H1 (cell line): ENCODE data around the gene KCNJ5. TPM values are rescaled to one million over a fixed set of nuclear protein-coding genes. Genes with fewer than 3 reads are reported as not detected.

ENCODE experiments used
- CTCF ChIA-PET: fragments of 300-600 bp; sonication (Branson Sonifier 250); formaldehyde crosslinking; loops from one replicate; lab custom pipeline; 2021; ENCODE audit not compliant: partially characterized antibody; lab: Charles Lee
- POLR2A ChIA-PET: fragments of 300-600 bp; sonication (Branson Sonifier 250); formaldehyde crosslinking; loops from one replicate; lab custom pipeline; 2021; ENCODE audit warnings: inconsistent platforms; ENCODE audit not compliant: partially characterized antibody; lab: Charles Lee
- DNase-seq, 2 experiments: peaks; one replicate each; pipeline versions ENCODE4 v3.0.0 to v3.0.0-alpha.2; 2010 to 2022; ENCODE audit warnings: low spot score in 2 of 2, low read depth in 1 of 2, mixed read lengths in 1 of 2
- FAIRE-seq: peaks from 2 replicates; lab custom pipeline; 2011; peaks lifted over from hg19 to GRCh38; lab: Jason Lieb, UNC
- H2AFZ ChIP-seq: 2 replicates; pipeline ENCODE4 v1.8.1; 2012; ENCODE audit warnings: low read length, inconsistent platforms
- H2AK5ac ChIP-seq: 2 replicates; pipeline ENCODE4 v1.6.1; 2013; ENCODE audit warnings: low read depth, low read length
- H2BK120ac ChIP-seq: replicated peaks from 2 replicates; pipeline ENCODE3; 2013; ENCODE audit warnings: low read depth, low read length, inconsistent platforms
- H2BK12ac ChIP-seq: 2 replicates; pipeline ENCODE4 v1.6.1; 2013; ENCODE audit warnings: low read depth, low read length
- H2BK15ac ChIP-seq: 2 replicates; pipeline ENCODE4 v1.6.1; 2013; ENCODE audit warnings: low read length
- H2BK20ac ChIP-seq: 2 replicates; pipeline ENCODE4 v1.6.1; 2013; ENCODE audit warnings: low read length
- H2BK5ac ChIP-seq: 2 replicates; pipeline ENCODE4 v1.6.1; 2013; ENCODE audit warnings: low read depth, low read length
- H3K14ac ChIP-seq: 2 replicates; pipeline ENCODE4 v1.6.1; 2013; ENCODE audit warnings: inconsistent platforms; ENCODE audit not compliant: insufficient read length
- H3K18ac ChIP-seq: 2 replicates; pipeline ENCODE4 v1.6.1; 2013; ENCODE audit warnings: low read length; ENCODE audit errors: extremely low read depth
- H3K23ac ChIP-seq: 2 replicates; pipeline ENCODE4 v1.6.1; 2013; ENCODE audit warnings: inconsistent platforms; ENCODE audit not compliant: insufficient read length
- H3K23me2 ChIP-seq: 2 replicates; pipeline ENCODE4 v1.6.1; 2013; ENCODE audit warnings: low read depth, low read length
- H3K27ac ChIP-seq: 2 replicates; pipeline ENCODE4 v1.6.1; 2011; ENCODE audit warnings: low read depth, low read length, inconsistent platforms
- H3K27me3 ChIP-seq, 4 experiments: replicated peaks in 1 of 4; 1 replicate in 1 of 4; 2 replicates in 3 of 4; pipeline versions ENCODE4 v1.6.1 to v1.8.1; 2011 to 2013; ENCODE audit warnings: low read length in 3 of 4, mild to moderate bottlenecking in 3 of 4, inconsistent platforms in 2 of 4, mixed read lengths in 2 of 4, moderate library complexity in 1 of 4; ENCODE audit not compliant: control insufficient read depth in 3 of 4, insufficient read depth in 3 of 4; ENCODE audit errors: extremely low read depth in 1 of 4
- H3K36me3 ChIP-seq, 4 experiments: 2 replicates each; pipeline versions ENCODE4 v1.6.1 to v1.8.1; 2011 to 2013; ENCODE audit warnings: mild to moderate bottlenecking in 4 of 4, low read length in 3 of 4, moderate library complexity in 2 of 4, control low read depth in 1 of 4, inconsistent platforms in 1 of 4; ENCODE audit not compliant: insufficient read depth in 4 of 4, control insufficient read depth in 2 of 4
- H3K4ac ChIP-seq: replicated peaks from 2 replicates; pipeline ENCODE3; 2013; ENCODE audit warnings: low read length, low read depth, mixed read lengths, inconsistent platforms; ENCODE audit not compliant: insufficient read length
- H3K4me1 ChIP-seq, 4 experiments: replicated peaks in 1 of 4; 1 replicate in 1 of 4; 2 replicates in 3 of 4; pipeline versions ENCODE4 v1.6.1 to v1.8.1; 2011 to 2013; ENCODE audit warnings: low read length in 3 of 4, inconsistent platforms in 2 of 4, mixed read lengths in 1 of 4; ENCODE audit not compliant: insufficient read depth in 4 of 4, control insufficient read depth in 3 of 4
- H3K4me2 ChIP-seq, 2 experiments: 2 replicates each; pipeline versions ENCODE4 v1.6.1 to v1.8.1; 2011 to 2013; ENCODE audit warnings: low read depth in 2 of 2, low read length in 2 of 2, control low read depth in 1 of 2, inconsistent platforms in 1 of 2, mild to moderate bottlenecking in 1 of 2; ENCODE audit not compliant: insufficient read depth in 1 of 2
- H3K4me3 ChIP-seq, 4 experiments: fragments of 200-600, 300-600 bp in 1 of 4; sonication (generic), shearing (Covaris generic), sonication (Bioruptor Twin) in 1 of 4; 2 replicates each; pipeline versions ENCODE4 v1.5.1 to v1.8.1; 2011 to 2016; ENCODE audit warnings: low read length in 4 of 4, low read depth in 3 of 4, control low read depth in 2 of 4, inconsistent platforms in 2 of 4, mild to moderate bottlenecking in 2 of 4, mixed read lengths in 1 of 4, moderate library complexity in 1 of 4; ENCODE audit not compliant: insufficient read depth in 2 of 4; ENCODE audit errors: extremely low read depth in 1 of 4
- H3K56ac ChIP-seq: replicated peaks from 2 replicates; pipeline ENCODE3; 2013; ENCODE audit warnings: low read depth, mild to moderate bottlenecking, mixed read lengths, low read length, inconsistent platforms; ENCODE audit not compliant: insufficient read length
- H3K79me1 ChIP-seq: 2 replicates; pipeline ENCODE4 v1.6.1; 2013; ENCODE audit warnings: low read depth, low read length, control low read depth
- H3K79me2 ChIP-seq, 2 experiments: 2 replicates each; pipeline versions ENCODE4 v1.6.1 to v1.8.1; 2012 to 2013; ENCODE audit warnings: low read length in 2 of 2, mild to moderate bottlenecking in 2 of 2, inconsistent platforms in 1 of 2; ENCODE audit not compliant: insufficient read depth in 2 of 2, control insufficient read depth in 1 of 2
- H3K9ac ChIP-seq, 4 experiments: replicated peaks in 1 of 4; 1 replicate in 1 of 4; 2 replicates in 3 of 4; pipeline versions ENCODE4 v1.6.1 to v1.8.1; 2011 to 2013; ENCODE audit warnings: low read depth in 3 of 4, low read length in 3 of 4, control low read depth in 2 of 4, mild to moderate bottlenecking in 2 of 4, moderate library complexity in 2 of 4, inconsistent platforms in 1 of 4; ENCODE audit errors: extremely low read depth in 1 of 4
- H3K9me3 ChIP-seq, 2 experiments: 2 replicates each; pipeline versions ENCODE4 v1.6.1 to v1.8.1; 2012 to 2013; ENCODE audit warnings: mild to moderate bottlenecking in 2 of 2, moderate library complexity in 2 of 2, control low read depth in 1 of 2, inconsistent platforms in 1 of 2, low read depth in 1 of 2, low read length in 1 of 2, mixed read lengths in 1 of 2; ENCODE audit not compliant: insufficient read depth in 2 of 2
- H4K20me1 ChIP-seq, 2 experiments: replicated peaks in 1 of 2; 2 replicates each; pipeline versions ENCODE3 to v1.8.1; 2011 to 2013; ENCODE audit warnings: inconsistent platforms in 2 of 2, low read length in 2 of 2, mild to moderate bottlenecking in 1 of 2; ENCODE audit not compliant: insufficient read depth in 2 of 2, control insufficient read depth in 1 of 2
- H4K5ac ChIP-seq: 2 replicates; pipeline ENCODE4 v1.6.1; 2013; ENCODE audit warnings: low read length, low read depth, mixed read lengths, inconsistent platforms; ENCODE audit not compliant: insufficient read length
- H4K8ac ChIP-seq: 2 replicates; pipeline ENCODE4 v1.8.0; 2013; ENCODE audit warnings: mild to moderate bottlenecking, moderate library complexity, low read length, inconsistent platforms; ENCODE audit not compliant: insufficient read depth; ENCODE audit errors: extremely low read depth
- H4K91ac ChIP-seq: replicated peaks from 2 replicates; pipeline ENCODE3; 2013; ENCODE audit warnings: low read length, mixed read lengths, inconsistent platforms; ENCODE audit not compliant: insufficient read length
- RNF2 ChIP-seq: fragments of 200-900, 300-1000 bp; sonication (generic); IDR thresholded peaks from 2 replicates; pipeline ENCODE4 v1.7.1; 2016; ENCODE audit warnings: borderline replicate concordance, low read depth, mild to moderate bottlenecking, antibody characterized with exemption, low read length; ENCODE audit not compliant: poor library complexity, severe bottlenecking; ENCODE audit errors: missing control alignments
- SUZ12 ChIP-seq: fragments of 200-600 bp; sonication (generic); IDR thresholded peaks from 2 replicates; pipeline ENCODE4 v1.6.1; 2012; ENCODE audit warnings: mild to moderate bottlenecking, inconsistent platforms, low read length, moderate library complexity, mixed read lengths
- WGBS, 2 experiments: shearing (Covaris generic) in 1 of 2; methylation state at CpG; one replicate each; pipeline versions ENCODE4 v1.1.6 to v1.1.7; 2013 to 2015; ENCODE audit warnings: low lambda C conversion rate in 2 of 2, mixed read lengths in 2 of 2, inconsistent platforms in 1 of 2, low coverage in 1 of 2, missing lambda C conversion rate in 1 of 2; ENCODE audit not compliant: insufficient replicate concordance in 2 of 2, insufficient coverage in 1 of 2, insufficient read length in 1 of 2; ENCODE audit errors: extremely low coverage in 1 of 2, missing lambda C conversion rate in 1 of 2; 5-methylcytosine and 5-hydroxymethylcytosine counted together
- polyA plus RNA-seq, 7 experiments: library from polyadenylated mRNA; depleted of rRNA in 3 of 7; stranded (reverse) in 5 of 7; unstranded in 2 of 7; fragments of >200 nt in 5 of 7; fragments of 200-250 nt in 2 of 7; gene quantifications; 1 replicate in 5 of 7; 2 replicates in 1 of 7; 4 replicates in 1 of 7; pipeline versions ENCODE4 v1.2.1 to v1.2.3, GENCODE V29; 2011 to 2013; ENCODE audit warnings: missing spikeins in 2 of 7, mixed read lengths in 2 of 7
- total RNA-seq: library from RNA; stranded (reverse); fragmentation: NEBNext Ultra II Directional; extraction: Animal tissue kit (Norgen Biotek cat#: 25700); gene quantifications from 2 replicates; pipeline ENCODE4 v1.2.1, GENCODE V29; 2021

Gene KCNJ5
- total and polyA plus RNA-seq, 2 of the 8 experiments (the other 6 are each of a cell fraction or from before 2014, with no cell fraction given): 0.05 TPM; not detected in 1

DNA sequence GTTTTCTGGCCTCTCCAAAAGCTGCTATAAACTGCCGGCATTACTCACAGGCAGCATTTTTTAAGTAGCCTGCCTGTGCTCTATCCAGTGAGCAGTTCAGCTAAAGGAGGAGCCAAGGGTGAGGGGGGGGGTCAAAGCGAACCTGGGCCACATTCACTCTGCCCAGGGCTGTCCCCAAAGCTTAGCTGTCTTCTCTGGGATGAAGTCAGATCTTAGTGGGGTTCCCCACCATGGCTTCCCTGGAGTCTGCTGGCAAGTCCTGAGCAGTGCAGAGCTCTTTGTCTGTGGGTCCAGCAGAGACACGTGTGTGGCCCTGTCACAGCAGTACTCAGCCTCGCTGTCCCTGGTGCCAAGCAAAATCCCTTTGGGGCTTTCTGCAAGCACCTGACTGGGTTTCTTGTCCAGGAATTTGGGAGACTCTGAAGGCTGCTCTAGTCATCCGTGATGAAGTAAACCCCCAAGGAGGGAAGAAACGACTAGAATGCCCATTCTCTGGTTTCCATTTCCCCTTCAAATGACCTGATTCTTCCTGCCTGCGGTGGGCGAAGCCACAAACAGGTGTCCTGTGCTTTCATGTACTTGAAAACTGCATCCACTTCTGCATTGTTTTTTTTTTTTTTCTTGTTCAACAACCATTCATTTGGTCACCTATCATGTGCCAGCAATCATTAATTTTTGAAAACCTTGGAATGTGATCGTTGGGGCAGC is 2.6 kb downstream of the KCNJ5 start:
- Histone ChIP-seq H3K9me3 (no peaks in the 10 kb centered on the region), H3K4me1 (peaks cover 4 to 15% (median 9%) of the 10 kb centered on the region in 4 experiments; a peak in 6 of 7 replicates), H2BK20ac (no peak overlapping the region), H3K23ac (no peak overlapping the region), H2BK15ac (no peak overlapping the region), H2AFZ (no peak overlapping the region), H3K9ac (no peak overlapping the region), H3K4me2 (no peak overlapping the region), H4K20me1 (no peaks in the 10 kb centered on the region), H3K18ac (no peak overlapping the region), H4K8ac (no peak overlapping the region), H3K36me3 (no peaks in the 10 kb centered on the region), H3K79me1 (no peaks in the 10 kb centered on the region), H2BK120ac (no peak overlapping the region), H3K23me2 (peaks cover 5% of the 10 kb centered on the region; the same call in 1 of the 2 replicates), H2BK12ac (no peak overlapping the region), H3K27me3 (peaks cover 28 to 69% (median 62%) of the 10 kb centered on the region in 4 experiments), H3K27ac (no peak overlapping the region), H3K14ac (no peak overlapping the region), H3K4ac (no peak overlapping the region), H3K4me3 (no peak overlapping the region), H3K79me2 (no peaks in the 10 kb centered on the region), H4K5ac (no peak overlapping the region), H2BK5ac (no peak overlapping the region), H2AK5ac (0 out of 2 replicates have a peak overlapping the region, but pooled peaks have one; percentile 13), H4K91ac (no peak overlapping the region), H3K56ac (no peak overlapping the region)
- CTCF ChIA-PET: interaction anchor here (1.5 to 13.1 kb wide), 8 partner anchors 9 to 117 kb away, joined by 6 to 473 read pairs (median 14); partner anchors contain the start of gene TP53AIP1
- WGBS, 2 experiments: 74% methylated on average over 9 of the region's 9 CpGs; no CpG with 5 or more reads in 1 of the 2 experiments
- POLR2A ChIA-PET: interaction anchor here (1.4 to 2.6 kb wide), 2 partner anchors 8 to 12 kb away, joined by 4 to 15 read pairs; no protein-coding TSS in a partner anchor
- FAIRE-seq: no peak
- TF ChIP-seq SUZ12: 0 out of 2 replicates have a peak, but pooled peaks have one; percentile 11
- no peak for TF ChIP-seq RNF2
- DNase-seq: no peak
